ENCODE data around the gene DNAJB12.

The DNAJB12 gene

DNA sequence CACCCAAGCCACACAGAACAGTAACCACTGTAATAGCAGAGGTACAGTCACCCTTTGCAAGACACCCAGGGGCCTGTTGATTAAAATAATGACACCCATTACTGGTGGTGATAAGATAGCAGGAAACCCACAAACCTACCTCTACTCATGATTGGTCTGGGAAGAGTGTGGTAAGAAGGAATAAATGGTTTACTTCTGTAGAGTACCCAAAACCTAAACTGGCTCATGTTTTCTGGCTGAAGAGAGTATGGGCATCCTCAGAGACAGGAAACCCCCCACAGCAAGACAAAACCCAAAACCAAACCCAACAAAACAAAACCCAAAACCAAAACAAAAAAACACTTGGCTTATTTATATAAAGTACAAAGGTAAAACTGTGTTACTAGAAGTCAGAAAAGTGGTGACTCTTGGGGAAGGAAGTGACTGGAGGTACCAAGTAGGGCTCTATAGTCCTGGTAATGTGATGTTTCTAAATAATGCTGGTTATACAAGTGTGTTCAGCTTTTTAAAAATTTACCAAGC is 15.5 kb upstream of the DNAJB12 start:
- TF ChIP-seq, protein P1, sequence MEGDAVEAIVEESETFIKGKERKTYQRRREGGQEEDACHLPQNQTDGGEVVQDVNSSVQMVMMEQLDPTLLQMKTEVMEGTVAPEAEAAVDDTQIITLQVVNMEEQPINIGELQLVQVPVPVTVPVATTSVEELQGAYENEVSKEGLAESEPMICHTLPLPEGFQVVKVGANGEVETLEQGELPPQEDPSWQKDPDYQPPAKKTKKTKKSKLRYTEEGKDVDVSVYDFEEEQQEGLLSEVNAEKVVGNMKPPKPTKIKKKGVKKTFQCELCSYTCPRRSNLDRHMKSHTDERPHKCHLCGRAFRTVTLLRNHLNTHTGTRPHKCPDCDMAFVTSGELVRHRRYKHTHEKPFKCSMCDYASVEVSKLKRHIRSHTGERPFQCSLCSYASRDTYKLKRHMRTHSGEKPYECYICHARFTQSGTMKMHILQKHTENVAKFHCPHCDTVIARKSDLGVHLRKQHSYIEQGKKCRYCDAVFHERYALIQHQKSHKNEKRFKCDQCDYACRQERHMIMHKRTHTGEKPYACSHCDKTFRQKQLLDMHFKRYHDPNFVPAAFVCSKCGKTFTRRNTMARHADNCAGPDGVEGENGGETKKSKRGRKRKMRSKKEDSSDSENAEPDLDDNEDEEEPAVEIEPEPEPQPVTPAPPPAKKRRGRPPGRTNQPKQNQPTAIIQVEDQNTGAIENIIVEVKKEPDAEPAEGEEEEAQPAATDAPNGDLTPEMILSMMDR (conservative IDR thresholded peaks at IDR 0.05; ENCODE audit: control insufficient read depth, insufficient read depth, low read depth, low read length) = no peak
- no peak for DNase-seq (ENCODE audit: low read depth)

GRCh38 chr10:72367301-72367960 is 12.7 kb upstream of the DNAJB12 start:
- DNase-seq (ENCODE audit: low read depth) = peak; percentile 24
- no peak overlapping the region for H3K4me3 ChIP-seq (ENCODE audit: control insufficient read depth, low read depth, low read length)
- TF ChIP-seq, protein P1 (conservative IDR thresholded peaks at IDR 0.05; ENCODE audit: control insufficient read depth, insufficient read depth, low read depth, low read length) = no peak

More for the DNA sequence above, 15.5 kb upstream of the DNAJB12 start:
- no peak overlapping the region for H3K4me3 ChIP-seq (ENCODE audit: control insufficient read depth, low read depth, low read length)

DNA sequence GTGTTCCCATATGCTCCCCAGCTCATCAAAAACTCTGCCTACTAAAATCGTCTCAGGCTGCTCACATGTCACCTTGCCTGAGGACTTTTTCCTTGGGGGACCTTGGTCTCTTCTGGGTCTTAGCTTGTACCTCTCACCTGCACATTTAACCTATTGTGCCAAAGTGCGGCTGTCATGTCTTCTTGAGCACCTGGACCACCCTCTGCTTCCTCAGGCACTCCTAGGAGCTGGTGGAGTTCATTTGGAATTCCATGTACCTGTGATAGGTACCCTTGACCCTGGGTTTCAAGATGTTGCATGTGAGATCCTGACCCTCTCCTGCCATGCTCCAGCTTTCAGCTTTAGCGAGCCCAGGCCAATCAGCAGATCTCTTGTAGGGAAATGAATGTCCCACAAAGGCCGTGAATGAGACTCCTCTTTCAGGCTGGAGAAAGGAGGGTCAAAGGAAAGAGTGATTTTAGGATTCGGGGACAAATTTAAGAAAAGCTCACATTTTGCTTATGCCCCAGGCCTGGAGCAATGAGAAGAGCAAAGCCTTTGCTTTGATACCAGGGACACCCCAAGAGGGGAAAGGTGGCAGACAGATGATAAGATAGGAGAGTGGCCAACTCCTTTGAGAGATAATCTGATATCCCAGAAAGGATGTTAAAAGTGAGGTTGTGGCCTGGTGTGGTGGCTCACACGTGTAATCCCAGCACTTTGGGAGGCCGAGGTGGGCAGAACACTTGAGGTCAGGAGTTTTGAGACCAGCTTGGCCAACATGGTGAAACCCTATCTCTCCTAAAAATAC is 10.6 kb upstream of the DNAJB12 start:
- DNase-seq (ENCODE audit: low read depth) = no peak
- TF ChIP-seq, protein P1 (conservative IDR thresholded peaks at IDR 0.05; ENCODE audit: control insufficient read depth, insufficient read depth, low read depth, low read length) = no peak
- H3K4me3 ChIP-seq (ENCODE audit: control insufficient read depth, low read depth, low read length) = no peak overlapping the region

DNA sequence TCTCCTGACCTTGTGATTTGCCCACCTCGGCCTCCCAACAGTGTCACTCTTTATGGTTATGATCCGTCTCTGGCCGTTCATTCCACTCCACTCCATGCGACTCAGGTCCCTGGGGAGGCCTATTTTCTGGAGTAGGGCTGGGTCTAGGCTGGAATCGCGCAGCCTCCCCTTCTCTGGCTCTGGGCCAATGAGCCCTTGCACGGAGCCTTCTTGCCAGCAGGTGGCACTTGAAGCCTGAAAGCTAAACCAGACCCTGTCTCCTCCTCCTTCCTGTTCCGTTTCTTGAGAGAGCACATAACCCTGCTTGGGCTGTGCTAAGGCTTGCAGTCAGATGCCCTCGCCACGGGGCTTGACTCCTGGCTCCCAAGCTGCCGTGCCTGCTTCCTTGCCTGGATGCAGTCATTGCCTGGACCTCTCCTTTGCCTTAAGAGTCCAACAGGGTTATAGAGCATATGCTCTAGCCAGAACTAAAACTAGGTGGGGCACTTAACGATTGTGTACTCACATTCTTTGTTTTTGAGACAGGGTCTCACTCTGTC is 9.6 kb upstream of the DNAJB12 start:
- TF ChIP-seq, protein P1 (conservative IDR thresholded peaks at IDR 0.05; ENCODE audit: control insufficient read depth, insufficient read depth, low read depth, low read length) = peak; percentile 95
- peak overlapping the region; percentile 29 for H3K4me3 ChIP-seq (ENCODE audit: control insufficient read depth, low read depth, low read length)
- peak; percentile 94 for DNase-seq (ENCODE audit: low read depth)

DNA sequence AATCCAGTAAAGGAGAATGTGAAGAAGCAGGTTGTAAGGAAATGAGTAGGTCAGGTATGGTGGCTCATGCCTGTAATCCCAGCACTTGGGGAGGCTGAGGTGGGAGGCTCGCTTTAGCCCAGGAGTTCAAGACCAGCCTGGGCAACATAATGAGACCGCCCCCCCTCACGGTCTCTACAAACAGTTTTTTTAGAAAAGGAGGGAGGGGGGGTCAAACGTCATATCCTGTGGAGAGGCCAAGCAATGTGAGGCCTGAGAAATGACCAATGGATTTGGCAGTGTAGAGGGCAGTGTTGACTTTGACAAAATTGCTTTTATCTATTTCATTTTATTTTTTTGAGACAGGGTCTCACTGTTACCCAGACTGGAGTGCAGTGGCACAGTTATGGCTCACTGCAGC is 2.3 kb upstream of the DNAJB12 start:
- H3K4me3 ChIP-seq (ENCODE audit: control insufficient read depth, low read depth, low read length) = no peak overlapping the region
- TF ChIP-seq, protein P1 (conservative IDR thresholded peaks at IDR 0.05; ENCODE audit: control insufficient read depth, insufficient read depth, low read depth, low read length) = no peak
- no peak for DNase-seq (ENCODE audit: low read depth)

GRCh38 chr10:72356115-72356514 is 1.4 kb upstream of the DNAJB12 start:
- DNase-seq (ENCODE audit: low read depth) = no peak

More at GRCh38 chr10:72356115-72356514, 1.4 kb upstream of the DNAJB12 start:
- TF ChIP-seq, protein P1 (conservative IDR thresholded peaks at IDR 0.05; ENCODE audit: control insufficient read depth, insufficient read depth, low read depth, low read length) = no peak
- H3K4me3 ChIP-seq (ENCODE audit: control insufficient read depth, low read depth, low read length) = no peak overlapping the region
